CD4-positive, alpha-beta T cell treated with Interleukin-10 for 1 hour (primary cell): Measurements from ENCODE around the gene CNDP1.

Source experiments
- DNase-seq: peaks from one replicate; pipeline ENCODE4 v3.0.0-alpha.2; 2020

Gene CNDP1

GRCh38 chr18:74507097-74507881, 27.0 kb upstream of the CNDP1 start:
- no peak for DNase-seq

GRCh38 chr18:74507927-74508326, 26.4 kb upstream of the CNDP1 start:
- DNase-seq = no peak

- no peak for DNase-seq
Measured at GRCh38 chr18:74508366-74508765, 25.9 kb upstream of the CNDP1 start.

- no peak for DNase-seq
Measured at GRCh38 chr18:74508821-74509225, 25.5 kb upstream of the CNDP1 start.

- no peak for DNase-seq
Measured at GRCh38 chr18:74509856-74510769, 24.2 kb upstream of the CNDP1 start.

GRCh38 chr18:74510770-74511095, 23.6 kb upstream of the CNDP1 start:
- DNase-seq = no peak

- DNase-seq = no peak
Measured at GRCh38 chr18:74511823-74512222, 22.5 kb upstream of the CNDP1 start.

- no peak for DNase-seq
Measured at GRCh38 chr18:74512321-74513053, 21.8 kb upstream of the CNDP1 start.

GRCh38 chr18:74513149-74513882, 21.0 kb upstream of the CNDP1 start:
- DNase-seq = no peak

- no peak for DNase-seq
Measured at GRCh38 chr18:74513883-74514205, 20.5 kb upstream of the CNDP1 start.

GRCh38 chr18:74514860-74515495, 19.3 kb upstream of the CNDP1 start:
- no peak for DNase-seq

GRCh38 chr18:74515620-74516231, 18.6 kb upstream of the CNDP1 start:
- DNase-seq = no peak

GRCh38 chr18:74516271-74517235, 17.7 kb upstream of the CNDP1 start:
- no peak for DNase-seq

GRCh38 chr18:74517236-74517630, 17.1 kb upstream of the CNDP1 start:
- DNase-seq = no peak

GRCh38 chr18:74518456-74519295, 15.6 kb upstream of the CNDP1 start:
- no peak for DNase-seq

- DNase-seq = no peak
Measured at GRCh38 chr18:74519320-74520095, 14.8 kb upstream of the CNDP1 start.

GRCh38 chr18:74520096-74520833, 14.0 kb upstream of the CNDP1 start:
- no peak for DNase-seq

- DNase-seq = no peak
Measured at GRCh38 chr18:74521068-74521725, 13.1 kb upstream of the CNDP1 start.
